Measurements from ENCODE around the gene MGAT4B.

The MGAT4B gene

GRCh38 chr5:179817470-179817840 lies 10.8 kb upstream of the MGAT4B start:
- H3K9me3 ChIP-seq (ENCODE audit: low read length): no peaks in the 10 kb centered on the region
- peak overlapping the region; percentile 72 for H3K27ac ChIP-seq (ENCODE audit: low read depth, low read length)
- peaks cover 33% of the 10 kb centered on the region for H3K4me1 ChIP-seq (ENCODE audit: insufficient read depth, low read length)
- H3K27me3 ChIP-seq (ENCODE audit: control insufficient read depth in 1 of 2, insufficient read depth in 2 of 2, low read length in 2 of 2): no peaks in the 10 kb centered on the region
- peaks cover 12% of the 10 kb centered on the region for H3K36me3 ChIP-seq (ENCODE audit: insufficient read depth, low read length)
- H3K9ac ChIP-seq (ENCODE audit: low read length): no peak overlapping the region
- peak overlapping the region; percentile 49 to 50 for H3K4me3 ChIP-seq (ENCODE audit: low read depth in 1 of 2, low read length in 2 of 2)

- H3K9ac ChIP-seq (ENCODE audit: low read length): no peak overlapping the region
- H3K9me3 ChIP-seq (ENCODE audit: low read length): no peaks in the 10 kb centered on the region
- peak overlapping the region; percentile 49 to 50 for H3K4me3 ChIP-seq (ENCODE audit: low read depth in 1 of 2, low read length in 2 of 2)
- H3K27me3 ChIP-seq (ENCODE audit: control insufficient read depth in 1 of 2, insufficient read depth in 2 of 2, low read length in 2 of 2): no peaks in the 10 kb centered on the region
- peak overlapping the region; percentile 72 for H3K27ac ChIP-seq (ENCODE audit: low read depth, low read length)
- H3K36me3 ChIP-seq (ENCODE audit: insufficient read depth, low read length): peaks cover 6% of the 10 kb centered on the region
- peaks cover 28% of the 10 kb centered on the region for H3K4me1 ChIP-seq (ENCODE audit: insufficient read depth, low read length)
Observed at GRCh38 chr5:179816796-179817469, 10.3 kb upstream of the MGAT4B start.

GRCh38 chr5:179816401-179816795 lies 9.7 kb upstream of the MGAT4B start:
- H3K9me3 ChIP-seq (ENCODE audit: low read length): no peaks in the 10 kb centered on the region
- H3K9ac ChIP-seq (ENCODE audit: low read length): no peak overlapping the region
- peaks cover 27% of the 10 kb centered on the region for H3K4me1 ChIP-seq (ENCODE audit: insufficient read depth, low read length)
- peaks cover 5% of the 10 kb centered on the region for H3K36me3 ChIP-seq (ENCODE audit: insufficient read depth, low read length)
- peak overlapping the region; percentile 49 to 50 for H3K4me3 ChIP-seq (ENCODE audit: low read depth in 1 of 2, low read length in 2 of 2)
- no peaks in the 10 kb centered on the region for H3K27me3 ChIP-seq (ENCODE audit: control insufficient read depth in 1 of 2, insufficient read depth in 2 of 2, low read length in 2 of 2)
- peak overlapping the region; percentile 72 for H3K27ac ChIP-seq (ENCODE audit: low read depth, low read length)

- Histone ChIP-seq H3K4me3 (ENCODE audit: low read depth in 1 of 2, low read length in 2 of 2) (no peak overlapping the region), H3K9me3 (ENCODE audit: low read length) (no peaks in the 10 kb centered on the region), H3K36me3 (ENCODE audit: insufficient read depth, low read length) (peaks cover 5% of the 10 kb centered on the region), H3K9ac (ENCODE audit: low read length) (no peak overlapping the region), H3K4me1 (ENCODE audit: insufficient read depth, low read length) (peaks cover 27% of the 10 kb centered on the region), H3K27ac (ENCODE audit: low read depth, low read length) (no peak overlapping the region), H3K27me3 (ENCODE audit: control insufficient read depth in 1 of 2, insufficient read depth in 2 of 2, low read length in 2 of 2) (no peaks in the 10 kb centered on the region)
Observed at GRCh38 chr5:179815491-179816249, 9.0 kb upstream of the MGAT4B start.

GRCh38 chr5:179814090-179814489 lies 7.4 kb upstream of the MGAT4B start:
- Histone ChIP-seq H3K9me3 (ENCODE audit: low read length) (no peaks in the 10 kb centered on the region), H3K4me3 (ENCODE audit: low read depth in 1 of 2, low read length in 2 of 2) (no peak overlapping the region), H3K27ac (ENCODE audit: low read depth, low read length) (no peak overlapping the region), H3K4me1 (ENCODE audit: insufficient read depth, low read length) (peaks cover 15% of the 10 kb centered on the region), H3K36me3 (ENCODE audit: insufficient read depth, low read length) (peaks cover 5% of the 10 kb centered on the region), H3K9ac (ENCODE audit: low read length) (no peak overlapping the region), H3K27me3 (ENCODE audit: control insufficient read depth in 1 of 2, insufficient read depth in 2 of 2, low read length in 2 of 2) (no peaks in the 10 kb centered on the region)

- no peaks in the 10 kb centered on the region for H3K9me3 ChIP-seq (ENCODE audit: low read length)
- H3K4me1 ChIP-seq (ENCODE audit: insufficient read depth, low read length): peaks cover 8% of the 10 kb centered on the region
- H3K36me3 ChIP-seq (ENCODE audit: insufficient read depth, low read length): peaks cover 5% of the 10 kb centered on the region
- H3K4me3 ChIP-seq (ENCODE audit: low read depth in 1 of 2, low read length in 2 of 2): no peak overlapping the region
- no peaks in the 10 kb centered on the region for H3K27me3 ChIP-seq (ENCODE audit: control insufficient read depth in 1 of 2, insufficient read depth in 2 of 2, low read length in 2 of 2)
- no peak overlapping the region for H3K27ac ChIP-seq (ENCODE audit: low read depth, low read length)
- H3K9ac ChIP-seq (ENCODE audit: low read length): no peak overlapping the region
Observed at GRCh38 chr5:179812997-179813607, 6.4 kb upstream of the MGAT4B start.

- H3K27me3 ChIP-seq (ENCODE audit: control insufficient read depth in 1 of 2, insufficient read depth in 2 of 2, low read length in 2 of 2): no peaks in the 10 kb centered on the region
Observed at GRCh38 chr5:179812135-179812825, 5.6 kb upstream of the MGAT4B start.

GRCh38 chr5:179805529-179806249 lies 977 bp downstream of the MGAT4B start:
- Histone ChIP-seq H3K36me3 (ENCODE audit: insufficient read depth, low read length) (peaks cover 9% of the 10 kb centered on the region), H3K4me1 (ENCODE audit: insufficient read depth, low read length) (peaks cover 32% of the 10 kb centered on the region), H3K9ac (ENCODE audit: low read length) (peak overlapping the region; percentile 54), H3K4me3 (ENCODE audit: low read depth in 1 of 2, low read length in 2 of 2) (peak overlapping the region; percentile 60 to 94), H3K27ac (ENCODE audit: low read depth, low read length) (peak overlapping the region; percentile 75), H3K27me3 (ENCODE audit: control insufficient read depth in 1 of 2, insufficient read depth in 2 of 2, low read length in 2 of 2) (no peaks in the 10 kb centered on the region), H3K9me3 (ENCODE audit: low read length) (no peaks in the 10 kb centered on the region)

More at GRCh38 chr5:179812135-179812825, 5.6 kb upstream of the MGAT4B start:
- Histone ChIP-seq H3K9me3 (ENCODE audit: low read length) (no peaks in the 10 kb centered on the region), H3K27ac (ENCODE audit: low read depth, low read length) (no peak overlapping the region), H3K9ac (ENCODE audit: low read length) (no peak overlapping the region), H3K36me3 (ENCODE audit: insufficient read depth, low read length) (peaks cover 5% of the 10 kb centered on the region), H3K4me1 (ENCODE audit: insufficient read depth, low read length) (peaks cover under 1% of the 10 kb centered on the region), H3K4me3 (ENCODE audit: low read depth in 1 of 2, low read length in 2 of 2) (no peak overlapping the region)

GRCh38 chr5:179805070-179805528 lies 1.6 kb downstream of the MGAT4B start:
- no peaks in the 10 kb centered on the region for H3K9me3 ChIP-seq (ENCODE audit: low read length)
- peaks cover 13% of the 10 kb centered on the region for H3K36me3 ChIP-seq (ENCODE audit: insufficient read depth, low read length)
- no peaks in the 10 kb centered on the region for H3K27me3 ChIP-seq (ENCODE audit: control insufficient read depth in 1 of 2, insufficient read depth in 2 of 2, low read length in 2 of 2)
- H3K4me3 ChIP-seq (ENCODE audit: low read depth in 1 of 2, low read length in 2 of 2): peak overlapping the region; percentile 60 to 94
- H3K27ac ChIP-seq (ENCODE audit: low read depth, low read length): peak overlapping the region; percentile 75
- H3K9ac ChIP-seq (ENCODE audit: low read length): peak overlapping the region; percentile 54
- H3K4me1 ChIP-seq (ENCODE audit: insufficient read depth, low read length): peaks cover 32% of the 10 kb centered on the region

GRCh38 chr5:179804555-179804947 lies 2.1 kb downstream of the MGAT4B start:
- no peak overlapping the region for H3K27ac ChIP-seq (ENCODE audit: low read depth, low read length)
- H3K27me3 ChIP-seq (ENCODE audit: control insufficient read depth in 1 of 2, insufficient read depth in 2 of 2, low read length in 2 of 2): no peaks in the 10 kb centered on the region
- no peaks in the 10 kb centered on the region for H3K9me3 ChIP-seq (ENCODE audit: low read length)
- peaks cover 32% of the 10 kb centered on the region for H3K4me1 ChIP-seq (ENCODE audit: insufficient read depth, low read length)
- peak overlapping the region in 1 of 2 donors; percentile 60 for H3K4me3 ChIP-seq (ENCODE audit: low read depth in 1 of 2, low read length in 2 of 2)
- H3K9ac ChIP-seq (ENCODE audit: low read length): peak overlapping the region; percentile 54
- H3K36me3 ChIP-seq (ENCODE audit: insufficient read depth, low read length): peaks cover 18% of the 10 kb centered on the region
